OCI-LY1 (cell line): ENCODE measurements around the gene PCSK2.

Experiments
- H2AFZ ChIP-seq: fragments of 200-600 bp; sonication (generic), shearing (Covaris generic); 2 replicates; pipeline ENCODE4 v1.6.0; 2014; ENCODE audit warnings: antibody characterized with exemption, mild to moderate bottlenecking, low read length
- H3F3A ChIP-seq: fragments of 200-600 bp; sonication (generic), shearing (Covaris generic); 2 replicates; pipeline ENCODE4 v1.6.0; 2014; ENCODE audit warnings: mild to moderate bottlenecking, antibody characterized with exemption, low read length, moderate library complexity; ENCODE audit not compliant: insufficient read depth
- H3K27ac ChIP-seq: fragments of 200-600 bp; sonication (generic); 2 replicates; pipeline ENCODE4 v1.5.1; 2014; ENCODE audit warnings: low read length, mixed run types, mild to moderate bottlenecking, low read depth; ENCODE audit not compliant: poor library complexity, severe bottlenecking
- H3K27me3 ChIP-seq: fragments of 200-600 bp; sonication (generic); 2 replicates; pipeline ENCODE4 v1.6.0; 2014; ENCODE audit warnings: antibody characterized with exemption, mild to moderate bottlenecking, low read length, moderate library complexity; ENCODE audit not compliant: insufficient read depth
- H3K36me3 ChIP-seq: fragments of 200-600 bp; sonication (generic); 2 replicates; pipeline ENCODE4 v1.6.1; 2014; ENCODE audit warnings: mild to moderate bottlenecking, antibody characterized with exemption, low read length, moderate library complexity, mixed read lengths; ENCODE audit not compliant: insufficient read depth
- H3K4me1 ChIP-seq: fragments of 200-600 bp; sonication (generic); 2 replicates; pipeline ENCODE4 v1.5.1; 2014; ENCODE audit warnings: mild to moderate bottlenecking, low read length, moderate library complexity; ENCODE audit not compliant: insufficient read depth, severe bottlenecking
- H3K4me2 ChIP-seq: fragments of 200-600 bp; sonication (generic), shearing (Covaris generic); 2 replicates; pipeline ENCODE4 v1.6.1; 2014; ENCODE audit warnings: low read length
- H3K4me3 ChIP-seq: fragments of 200-600 bp; sonication (generic); 2 replicates; pipeline ENCODE4 v1.5.1; 2014; ENCODE audit warnings: low read length, low read depth, mild to moderate bottlenecking, mixed read lengths; ENCODE audit not compliant: poor library complexity, severe bottlenecking
- H3K79me2 ChIP-seq: fragments of 200-600 bp; shearing (Covaris generic); 2 replicates; pipeline ENCODE4 v1.6.1; 2016; ENCODE audit warnings: mixed run types, low read length, mixed read lengths; ENCODE audit not compliant: insufficient read depth
- H3K9ac ChIP-seq: fragments of 200-600 bp; sonication (generic), shearing (Covaris generic); 2 replicates; pipeline ENCODE4 v1.6.1; 2014; ENCODE audit warnings: mild to moderate bottlenecking, low read length, mixed read lengths
- H3K9me2 ChIP-seq: fragments of 200-600 bp; sonication (generic), shearing (Covaris generic); 2 replicates; pipeline ENCODE4 v1.6.1; 2014; ENCODE audit warnings: low read depth, mild to moderate bottlenecking, low read length, mixed read lengths
- H3K9me3 ChIP-seq: fragments of 200-600 bp; shearing (Covaris generic); 2 replicates; pipeline ENCODE4 v1.6.1; 2014; ENCODE audit warnings: low read length, mixed read lengths
- H4K20me1 ChIP-seq: fragments of 200-600 bp; sonication (generic), shearing (Covaris generic); 2 replicates; pipeline ENCODE4 v1.6.0; 2016; ENCODE audit warnings: mild to moderate bottlenecking, low read length; ENCODE audit not compliant: insufficient read depth
- CTCF ChIP-seq: fragments of 200-600 bp; sonication (generic), shearing (Covaris generic); IDR thresholded peaks from 2 replicates; pipeline ENCODE4 v1.5.1; 2017; ENCODE audit warnings: mild to moderate bottlenecking, antibody characterized with exemption, low read length, moderate library complexity, mixed read lengths
- EZH2 ChIP-seq: fragments of 200-600 bp; sonication (generic), shearing (Covaris generic); IDR thresholded peaks from 2 replicates; pipeline ENCODE4 v1.8.0; 2017; ENCODE audit warnings: borderline replicate concordance, mixed run types, mild to moderate bottlenecking, antibody characterized with exemption, low read length, moderate library complexity, mixed read lengths

PCSK2 gene

GRCh38 chr20:17380801-17381200 is 154.0 kb downstream of the PCSK2 start:
- Histone ChIP-seq H3K4me2 (no peak overlapping the region), H3K9me2 (no peaks in the 10 kb centered on the region), H3K27me3 (no peaks in the 10 kb centered on the region; the same call in 1 of the 2 replicates), H3K9ac (no peak overlapping the region), H2AFZ (no peak overlapping the region), H3K79me2 (no peaks in the 10 kb centered on the region), H3K9me3 (no peaks in the 10 kb centered on the region), H4K20me1 (no peaks in the 10 kb centered on the region), H3K27ac (no peak overlapping the region), H3K36me3 (no peaks in the 10 kb centered on the region), H3F3A (no peaks in the 10 kb centered on the region), H3K4me3 (no peak overlapping the region), H3K4me1 (no peaks in the 10 kb centered on the region)
- TF ChIP-seq CTCF (no peak), EZH2 (no peak)

- no peaks in the 10 kb centered on the region for H3K9me3 ChIP-seq
- H3F3A ChIP-seq: no peaks in the 10 kb centered on the region
- TF ChIP-seq CTCF (no peak), EZH2 (no peak)
- H3K4me3 ChIP-seq: no peak overlapping the region
- no peaks in the 10 kb centered on the region for H3K9me2 ChIP-seq
- H3K4me1 ChIP-seq: no peaks in the 10 kb centered on the region
- no peaks in the 10 kb centered on the region; the same call in 1 of the 2 replicates for H3K27me3 ChIP-seq
- no peaks in the 10 kb centered on the region for H4K20me1 ChIP-seq
- no peak overlapping the region for H3K4me2 ChIP-seq
- H3K36me3 ChIP-seq: no peaks in the 10 kb centered on the region
- H3K9ac ChIP-seq: no peak overlapping the region
- no peaks in the 10 kb centered on the region for H3K79me2 ChIP-seq
- H2AFZ ChIP-seq: no peak overlapping the region
- H3K27ac ChIP-seq: no peak overlapping the region
These were observed 154.9 kb downstream of the PCSK2 start for GRCh38 chr20:17381724-17382123.

- no peak for TF ChIP-seq CTCF
- no peak for TF ChIP-seq EZH2
- Histone ChIP-seq H3K79me2 (no peaks in the 10 kb centered on the region), H2AFZ (no peak overlapping the region), H3K4me1 (no peaks in the 10 kb centered on the region), H3K9ac (no peak overlapping the region), H3K27me3 (no peaks in the 10 kb centered on the region; the same call in 1 of the 2 replicates), H3K27ac (no peak overlapping the region), H3K4me3 (no peak overlapping the region), H4K20me1 (no peaks in the 10 kb centered on the region), H3K36me3 (no peaks in the 10 kb centered on the region), H3K4me2 (no peak overlapping the region), H3K9me3 (no peaks in the 10 kb centered on the region), H3K9me2 (no peaks in the 10 kb centered on the region), H3F3A (no peaks in the 10 kb centered on the region)
These were observed 159.0 kb downstream of the PCSK2 start for GRCh38 chr20:17385798-17386197.
